GM18868 (cell line): ENCODE results near the gene CTU2.

ENCODE experiments used
- ATAC-seq: cut with Tn5 transposase; IDR thresholded peaks from one replicate; pipeline ENCODE4 v1.9.1; 2021; ENCODE audit warnings: mild to moderate bottlenecking, moderate library complexity; ENCODE audit not compliant: unreplicated experiment

The CTU2 gene

GRCh38 chr16:88681084-88681680, 25.1 kb upstream of the CTU2 start:
- no peak for ATAC-seq

GRCh38 chr16:88681709-88682451, 24.4 kb upstream of the CTU2 start:
- ATAC-seq, result peak; percentile 75

DNA sequence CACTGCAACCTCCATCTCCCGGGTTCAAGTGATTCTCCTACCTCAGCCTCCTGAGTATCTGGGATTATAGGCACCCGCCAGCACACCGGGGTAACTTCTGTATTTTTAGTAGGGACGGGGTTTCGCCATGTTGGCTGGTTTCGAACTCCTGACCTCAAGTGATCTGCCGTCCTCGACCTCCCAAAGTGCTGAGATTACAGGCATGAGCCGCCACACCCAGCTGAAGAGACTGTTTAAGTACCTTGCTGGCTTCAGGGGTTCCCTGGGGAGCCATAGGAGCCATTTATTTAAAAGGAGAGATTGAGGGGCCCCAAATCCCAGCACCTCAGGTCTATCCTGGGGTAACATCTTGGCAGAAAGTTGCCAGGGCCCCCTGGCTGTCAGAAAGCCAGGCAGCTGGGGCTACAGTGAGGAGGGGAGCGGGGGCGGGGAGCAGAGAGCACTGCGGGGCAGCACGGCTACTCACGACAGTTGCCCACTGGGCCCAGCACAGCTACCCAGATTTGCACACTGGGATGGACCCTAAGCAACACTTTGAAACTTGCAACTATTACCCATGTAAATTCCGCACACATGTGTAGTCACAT, 21.6 kb upstream of the CTU2 start:
- no peak for ATAC-seq

DNA sequence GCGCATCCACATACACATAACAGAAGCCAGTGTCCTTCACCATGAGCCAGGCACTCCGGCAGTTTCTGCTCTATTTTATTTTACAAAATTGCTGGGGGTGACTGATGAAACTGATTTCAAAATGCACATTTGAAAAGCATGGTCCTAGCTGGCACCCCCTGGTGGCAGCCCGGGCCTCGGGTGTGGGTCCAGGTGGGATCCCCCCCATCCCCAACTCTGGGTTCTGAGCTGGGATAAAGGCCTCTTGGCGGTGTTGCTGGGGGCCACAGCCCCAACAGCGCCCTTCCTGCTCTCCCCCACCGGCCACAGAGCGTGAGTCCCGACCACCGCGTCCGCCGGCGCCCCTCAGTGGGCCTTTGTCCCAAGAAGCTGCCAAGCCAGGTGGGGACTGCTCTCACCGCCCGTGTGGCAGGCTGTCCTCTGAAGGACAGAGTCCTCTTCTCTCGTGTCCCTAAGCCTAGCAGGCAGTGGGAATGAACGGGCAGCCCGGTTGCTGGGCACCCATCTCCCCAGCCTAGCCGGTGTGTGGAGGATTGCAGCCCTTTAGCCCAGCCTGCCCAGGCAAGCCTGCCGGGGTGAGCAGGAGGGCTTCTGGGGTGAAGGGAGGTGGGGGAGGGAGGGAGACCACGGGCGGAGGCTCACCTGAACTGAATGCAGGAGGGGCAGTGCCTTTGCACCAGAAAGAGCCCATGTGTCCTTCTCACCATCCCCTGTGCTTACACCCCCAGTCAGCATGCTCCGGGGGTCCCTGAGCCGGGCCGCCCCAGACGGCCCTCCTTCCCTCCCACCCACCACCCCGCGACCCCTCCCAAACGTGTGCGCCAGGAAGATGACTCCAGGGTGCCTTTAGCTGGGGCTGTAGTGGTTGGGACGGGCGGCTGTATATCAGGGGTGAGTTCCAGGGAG, 20.9 kb upstream of the CTU2 start:
- ATAC-seq, result no peak

- peak; percentile 2 for ATAC-seq
Observed at GRCh38 chr16:88686062-88686438, 20.3 kb upstream of the CTU2 start.

DNA sequence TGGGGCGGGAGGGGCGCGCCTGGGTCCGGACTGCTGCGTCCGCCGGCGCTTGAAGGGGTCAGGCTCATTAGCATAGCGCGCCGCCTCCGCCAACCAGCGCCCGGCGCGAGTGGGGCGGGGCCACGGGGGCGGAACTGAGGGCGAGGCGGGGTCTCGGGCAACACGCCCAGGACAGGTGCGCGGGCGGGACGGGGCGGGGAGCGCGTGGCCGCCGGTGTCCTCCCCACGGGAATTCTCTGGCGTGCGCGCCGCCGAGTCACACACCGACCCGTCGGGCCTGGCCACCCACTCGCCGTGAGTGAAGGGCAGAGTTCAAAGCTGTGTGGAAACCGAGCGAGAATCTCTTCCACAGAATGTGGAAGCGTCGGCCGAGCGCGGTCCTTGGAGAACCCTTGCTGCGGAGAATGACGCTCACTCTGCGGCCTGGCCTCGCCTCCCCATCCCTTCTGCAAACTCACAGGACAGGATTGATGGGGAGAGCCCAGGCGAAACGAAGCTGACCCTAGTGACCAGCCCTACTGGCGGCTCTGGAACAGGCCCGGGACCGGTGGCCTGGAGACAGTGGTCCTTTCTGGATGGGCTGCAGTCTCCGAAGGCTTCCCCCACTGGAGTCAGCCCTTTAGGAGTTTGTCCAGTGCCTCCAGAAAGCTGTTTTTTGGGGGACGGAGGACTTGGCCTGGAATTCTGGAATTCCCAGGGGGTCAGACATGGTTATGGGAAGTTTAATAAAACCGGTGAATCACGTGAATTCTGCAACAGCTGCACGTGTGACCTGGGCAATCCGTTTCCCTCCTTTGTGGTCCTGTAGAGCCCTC, 19.7 kb upstream of the CTU2 start, which contains the start of gene SNAI3:
Gene SNAI3 (minus strand): TSS at position 69 of the 815 bp plus-strand sequence. CDS start 101 bp downstream, outside the sequence.
- ATAC-seq, result peak; percentile 66

GRCh38 chr16:88687254-88687576, 19.1 kb upstream of the CTU2 start:
- no peak for ATAC-seq

GRCh38 chr16:88687676-88688012, 18.7 kb upstream of the CTU2 start:
- no peak for ATAC-seq

- no peak for ATAC-seq
Observed at GRCh38 chr16:88688013-88688778, 18.1 kb upstream of the CTU2 start.

- ATAC-seq, result no peak
Observed at GRCh38 chr16:88690341-88691128, 15.8 kb upstream of the CTU2 start.

DNA sequence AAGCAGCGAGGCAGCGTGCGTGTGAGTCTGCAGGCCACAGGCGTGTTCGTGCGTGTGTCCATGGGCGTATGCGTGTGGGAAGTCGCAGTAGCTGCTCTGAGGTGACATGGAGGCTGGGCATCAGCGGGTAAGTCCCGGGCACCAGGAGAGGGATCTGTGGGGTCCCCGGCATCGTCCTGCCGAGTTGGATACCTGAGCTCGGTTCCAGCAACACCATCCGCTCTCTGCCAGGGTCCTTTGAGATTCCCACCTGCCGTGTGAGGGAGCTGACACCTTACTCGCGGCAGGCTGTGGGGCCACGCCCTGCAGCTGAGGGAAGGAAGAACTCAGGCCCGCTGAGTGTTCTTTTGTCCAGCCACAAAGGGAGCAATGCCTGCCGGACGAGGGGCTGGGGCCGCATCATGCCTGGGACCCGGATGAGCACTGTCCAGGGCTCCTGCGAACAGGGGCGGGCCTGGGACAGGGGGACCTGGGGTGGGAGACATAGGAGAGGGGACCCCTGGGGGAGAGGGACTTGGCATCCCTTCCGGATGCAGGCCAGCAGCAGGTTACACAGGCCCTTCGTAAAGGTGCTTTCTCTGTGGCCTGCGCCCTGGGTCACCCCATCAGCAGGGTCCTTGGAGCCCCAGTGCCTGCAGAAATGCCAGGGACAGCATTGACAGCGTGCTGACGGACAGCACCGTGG, 15.0 kb upstream of the CTU2 start:
- no peak for ATAC-seq

- ATAC-seq, result no peak
Observed at GRCh38 chr16:88691924-88692560, 14.3 kb upstream of the CTU2 start.

DNA sequence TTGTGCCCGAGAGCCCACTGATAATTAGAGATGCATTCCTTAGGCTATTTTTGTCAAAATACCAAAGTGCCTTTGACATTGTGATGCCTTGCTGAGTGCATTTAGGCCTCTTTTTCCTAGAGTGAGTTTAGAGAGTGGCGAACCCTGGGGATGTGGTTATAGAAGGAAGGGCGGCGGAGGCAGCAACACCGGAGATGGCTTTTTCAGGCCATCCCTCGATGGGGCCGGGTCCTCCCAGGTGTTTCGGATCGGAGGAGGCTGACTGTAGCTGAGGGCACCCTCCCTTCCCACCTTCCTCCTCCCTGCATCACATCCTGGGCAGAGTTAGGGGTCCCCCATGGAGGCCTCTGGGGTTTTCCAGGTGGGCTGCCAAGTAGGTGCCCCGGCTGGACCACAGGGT, 13.4 kb upstream of the CTU2 start:
- no peak for ATAC-seq

GRCh38 chr16:88693420-88694177, 12.7 kb upstream of the CTU2 start:
- no peak for ATAC-seq

- no peak for ATAC-seq
Observed at GRCh38 chr16:88694221-88695087, 11.8 kb upstream of the CTU2 start.

- ATAC-seq, result no peak
Observed at GRCh38 chr16:88695218-88695617, 11.1 kb upstream of the CTU2 start.
